ACC112 (cell line): ENCODE measurements around the gene CHST11.

Experiments
- H2AFZ ChIP-seq: fragments of 200-600 bp; sonication (generic); one replicate; pipeline ENCODE4 v1.6.0; 2017; ENCODE audit warnings: antibody characterized with exemption, low read length; ENCODE audit not compliant: unreplicated experiment
- H3K27ac ChIP-seq: fragments of 200-600 bp; sonication (generic); 2 replicates; pipeline ENCODE4 v1.5.1; 2014; ENCODE audit warnings: low read depth, mild to moderate bottlenecking, antibody characterized with exemption, low read length, moderate library complexity
- H3K27me3 ChIP-seq: fragments of 200-600 bp; sonication (generic); 2 replicates; pipeline ENCODE4 v1.6.1; 2014; ENCODE audit warnings: mild to moderate bottlenecking, antibody characterized with exemption, low read length, moderate library complexity, mixed read lengths; ENCODE audit not compliant: insufficient read depth
- H3K36me3 ChIP-seq: fragments of 200-600 bp; sonication (generic); 2 replicates; pipeline ENCODE4 v1.6.1; 2016; ENCODE audit warnings: mild to moderate bottlenecking, antibody characterized with exemption, low read length, moderate library complexity, mixed read lengths; ENCODE audit not compliant: insufficient read depth
- H3K4me1 ChIP-seq: fragments of 200-600 bp; sonication (generic); one replicate; pipeline ENCODE4 v1.6.1; 2016; ENCODE audit warnings: low read length, mixed read lengths; ENCODE audit not compliant: insufficient read depth, unreplicated experiment, control insufficient read depth
- H3K4me3 ChIP-seq: fragments of 200-600 bp; sonication (generic); 2 replicates; pipeline ENCODE4 v1.5.1; 2014; ENCODE audit warnings: mild to moderate bottlenecking, low read depth, low read length
- H3K79me2 ChIP-seq: fragments of 200-600 bp; sonication (generic); one replicate; pipeline ENCODE4 v1.6.0; 2016; ENCODE audit warnings: low read length; ENCODE audit not compliant: control insufficient read depth, unreplicated experiment, insufficient read depth

CHST11 gene

DNA sequence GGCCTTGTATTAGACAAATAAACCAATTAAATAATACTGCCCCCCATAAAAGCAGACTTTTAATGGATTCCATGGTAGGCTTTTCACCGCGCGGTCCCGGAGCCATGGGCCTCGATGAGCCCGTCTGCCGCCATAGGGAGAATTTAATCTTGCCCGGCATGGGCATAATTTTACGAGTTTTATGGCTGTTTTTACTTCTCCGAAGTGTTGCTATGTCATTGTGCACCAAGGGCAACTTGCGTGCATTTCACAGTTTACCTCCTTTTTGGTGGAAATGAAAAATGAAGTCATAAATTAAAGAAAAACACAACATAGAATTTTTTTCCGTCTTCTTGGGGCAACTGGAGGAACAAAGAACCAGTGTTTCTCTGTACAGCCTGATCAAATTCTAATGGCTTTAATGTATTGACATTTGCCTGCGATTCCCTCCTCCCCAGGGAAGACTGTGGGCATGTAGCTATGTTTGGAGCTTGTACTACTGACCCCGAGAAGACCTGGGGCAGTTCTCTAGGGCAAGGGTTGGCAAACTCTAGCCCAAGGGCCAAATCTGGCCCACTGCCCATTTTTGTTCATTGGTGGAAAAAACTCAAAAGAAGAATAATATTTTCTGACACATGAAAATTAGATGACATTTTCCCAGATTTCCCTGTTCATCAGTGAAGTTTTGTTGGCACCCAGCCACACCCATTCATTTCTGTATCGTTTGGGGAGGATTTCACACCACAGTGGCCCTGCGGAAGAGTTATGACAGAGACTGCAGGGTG, 142.7 kb downstream of the CHST11 start:
- Histone ChIP-seq H3K27ac (no peak overlapping the region), H2AFZ (no peak overlapping the region), H3K79me2 (peaks cover 9% of the 10 kb centered on the region), H3K36me3 (no peaks in the 10 kb centered on the region), H3K4me1 (peaks cover 71% of the 10 kb centered on the region), H3K4me3 (no peak overlapping the region), H3K27me3 (no peaks in the 10 kb centered on the region)

DNA sequence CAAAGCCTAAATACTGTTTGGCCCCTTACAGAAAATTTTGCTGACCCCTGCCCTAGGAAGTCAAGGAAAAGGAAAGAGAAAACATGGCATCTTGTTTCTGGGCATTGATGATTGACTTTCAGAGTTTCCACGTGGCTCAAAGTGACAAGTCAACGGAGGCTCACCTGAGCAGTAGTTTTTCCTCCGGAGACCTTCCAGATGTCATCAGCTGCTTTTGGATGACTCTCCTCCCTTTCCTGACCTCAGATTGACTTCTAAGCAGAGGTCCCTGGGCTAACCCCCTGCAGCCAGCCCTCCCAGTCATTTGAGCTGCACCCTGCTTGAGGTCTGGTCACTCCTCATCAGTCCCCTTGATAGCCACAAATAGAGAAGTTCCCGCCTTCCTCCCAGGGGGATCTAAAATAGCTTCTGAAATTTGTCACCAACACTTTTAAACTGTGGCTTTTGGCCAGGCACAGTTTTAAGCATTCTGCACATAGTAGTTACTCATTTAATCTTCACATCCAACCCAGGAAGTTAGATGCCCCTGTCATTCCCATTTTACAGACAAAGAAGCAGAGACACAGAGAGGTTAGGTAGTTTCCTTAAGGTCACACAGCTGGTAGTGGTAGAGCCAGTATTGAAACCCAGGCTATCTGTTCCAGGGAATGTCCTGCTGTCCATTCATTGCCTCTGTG, 143.4 kb downstream of the CHST11 start:
- no peaks in the 10 kb centered on the region for H3K27me3 ChIP-seq
- H3K4me1 ChIP-seq, result peaks cover 77% of the 10 kb centered on the region
- H3K4me3 ChIP-seq, result no peak overlapping the region
- H3K36me3 ChIP-seq, result no peaks in the 10 kb centered on the region
- peaks cover 9% of the 10 kb centered on the region for H3K79me2 ChIP-seq
- no peak overlapping the region for H2AFZ ChIP-seq
- H3K27ac ChIP-seq, result no peak overlapping the region

DNA sequence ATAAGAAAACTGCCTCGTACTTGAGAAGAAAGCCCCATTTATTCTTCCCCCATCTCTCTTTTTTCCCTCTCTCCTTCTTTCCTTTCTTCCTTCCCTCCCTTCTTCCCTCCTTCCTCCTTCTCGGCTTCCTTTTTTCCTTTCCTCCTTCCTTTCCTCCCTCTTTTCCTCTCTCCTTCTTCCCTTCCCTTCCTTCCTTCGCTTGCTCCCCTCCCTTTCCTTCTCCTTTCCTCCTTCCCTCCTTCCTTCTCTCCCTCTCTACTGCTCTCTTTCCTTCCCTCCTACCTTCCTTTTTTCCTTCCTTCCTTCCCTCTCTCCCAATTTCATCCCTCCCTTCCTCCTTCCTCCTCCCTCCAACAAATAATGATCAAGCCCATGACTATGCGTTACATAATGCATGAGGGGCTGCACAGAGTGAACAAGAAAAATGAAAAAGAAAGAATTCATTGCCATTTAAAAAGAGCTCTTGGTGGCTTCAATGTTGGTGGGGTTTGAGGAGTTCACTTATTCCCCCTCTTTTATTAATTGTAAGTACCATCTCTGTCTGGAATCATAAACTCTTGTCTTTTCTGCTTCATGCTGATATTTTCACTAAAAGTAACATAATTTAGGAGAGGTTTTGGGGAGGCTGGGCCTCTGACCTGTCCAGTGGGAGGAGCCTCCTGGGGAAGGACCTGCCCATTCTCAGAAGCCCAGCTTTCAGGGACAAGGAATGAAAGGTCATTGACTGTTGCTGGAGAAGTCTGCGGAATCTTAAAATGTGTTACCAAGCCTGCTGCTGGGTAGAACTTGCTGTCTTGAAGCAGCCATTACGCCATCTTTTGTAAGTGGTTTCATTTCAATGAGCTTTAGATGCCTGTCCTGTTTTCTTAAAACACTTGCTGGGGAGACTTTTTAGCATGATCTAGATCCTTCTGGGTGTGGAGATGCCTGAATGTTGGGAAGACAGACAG, 144.3 kb downstream of the CHST11 start:
- Histone ChIP-seq H3K27ac (no peak overlapping the region), H3K79me2 (peaks cover 9% of the 10 kb centered on the region), H3K27me3 (no peaks in the 10 kb centered on the region), H3K4me3 (no peak overlapping the region), H3K4me1 (peaks cover 78% of the 10 kb centered on the region), H3K36me3 (no peaks in the 10 kb centered on the region), H2AFZ (no peak overlapping the region)

DNA sequence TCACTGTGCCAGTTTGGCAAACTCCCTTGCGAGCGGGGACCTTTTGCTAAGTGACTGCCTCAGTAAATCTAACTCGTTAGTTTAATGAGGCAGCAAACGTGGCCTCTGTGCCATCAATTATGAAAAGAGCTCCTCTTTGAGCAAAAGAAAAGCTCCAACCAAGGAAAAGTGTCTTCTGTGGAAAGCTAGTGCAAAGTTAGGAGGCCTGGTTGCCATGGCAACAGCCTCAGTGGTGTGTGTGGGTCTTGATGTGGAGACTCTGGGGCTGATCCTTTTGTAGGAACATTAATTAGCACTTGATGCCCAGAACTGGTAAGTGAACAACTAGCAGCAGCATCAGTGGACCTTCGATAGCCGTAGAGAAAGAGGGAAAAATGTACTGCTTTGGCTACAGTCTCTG, 145.7 kb downstream of the CHST11 start:
- Histone ChIP-seq H2AFZ (no peak overlapping the region), H3K36me3 (no peaks in the 10 kb centered on the region), H3K27ac (peak overlapping the region; percentile 95; the same call in 1 of the 2 replicates), H3K79me2 (peaks cover 9% of the 10 kb centered on the region), H3K4me1 (peaks cover 71% of the 10 kb centered on the region), H3K27me3 (no peaks in the 10 kb centered on the region), H3K4me3 (no peak overlapping the region)

DNA sequence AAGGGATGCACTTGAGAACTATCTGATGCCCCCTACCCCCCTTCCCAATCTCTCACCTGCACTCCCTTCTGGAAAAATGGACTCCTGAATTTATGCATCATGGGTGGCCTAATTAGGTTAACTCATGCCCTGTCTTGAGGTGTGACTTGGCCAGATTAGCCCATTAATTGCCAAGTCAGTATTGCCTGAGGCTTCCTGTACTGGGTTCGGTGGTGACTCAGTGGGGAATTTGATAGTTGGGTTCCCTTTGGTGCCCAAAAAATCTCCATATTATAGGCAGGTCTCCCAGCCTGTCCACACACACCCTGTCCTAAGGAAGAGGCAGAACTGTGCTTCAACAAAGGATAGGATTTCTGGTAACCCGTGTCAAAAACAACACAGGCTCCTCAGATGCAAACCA, 146.1 kb downstream of the CHST11 start:
- H3K27ac ChIP-seq, result peak overlapping the region; percentile 95
- peaks cover 68% of the 10 kb centered on the region for H3K4me1 ChIP-seq
- no peaks in the 10 kb centered on the region for H3K36me3 ChIP-seq
- peak overlapping the region; percentile 54; the same call in 1 of the 2 replicates for H3K4me3 ChIP-seq
- H3K27me3 ChIP-seq, result no peaks in the 10 kb centered on the region
- H3K79me2 ChIP-seq, result peaks cover 8% of the 10 kb centered on the region
- no peak overlapping the region for H2AFZ ChIP-seq

DNA sequence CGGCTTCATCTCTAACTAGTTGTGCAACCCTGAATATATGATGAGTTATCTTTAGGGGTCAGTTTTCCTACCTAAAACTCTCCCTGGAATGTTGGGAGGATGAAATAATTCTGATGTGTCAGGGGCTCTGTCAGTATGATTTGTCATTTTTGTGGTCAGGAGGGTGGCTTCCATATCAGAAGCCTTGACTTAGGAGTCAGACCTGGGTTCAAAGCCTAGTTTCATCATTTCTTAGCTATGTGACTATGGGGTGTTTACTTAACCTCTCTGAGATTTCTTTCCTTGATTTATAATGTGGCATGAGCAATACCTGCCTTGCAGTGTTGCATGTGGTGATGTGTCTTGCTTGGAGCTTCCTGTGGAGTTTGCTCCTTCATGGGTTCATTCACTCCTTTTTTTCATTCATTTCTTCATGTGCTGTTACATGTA, 146.8 kb downstream of the CHST11 start:
- no peaks in the 10 kb centered on the region for H3K27me3 ChIP-seq
- H3K79me2 ChIP-seq, result peaks cover 4% of the 10 kb centered on the region
- peaks cover 68% of the 10 kb centered on the region for H3K4me1 ChIP-seq
- peak overlapping the region; percentile 95 for H3K27ac ChIP-seq
- peak overlapping the region; percentile 54 for H3K4me3 ChIP-seq
- no peaks in the 10 kb centered on the region for H3K36me3 ChIP-seq
- no peak overlapping the region for H2AFZ ChIP-seq

DNA sequence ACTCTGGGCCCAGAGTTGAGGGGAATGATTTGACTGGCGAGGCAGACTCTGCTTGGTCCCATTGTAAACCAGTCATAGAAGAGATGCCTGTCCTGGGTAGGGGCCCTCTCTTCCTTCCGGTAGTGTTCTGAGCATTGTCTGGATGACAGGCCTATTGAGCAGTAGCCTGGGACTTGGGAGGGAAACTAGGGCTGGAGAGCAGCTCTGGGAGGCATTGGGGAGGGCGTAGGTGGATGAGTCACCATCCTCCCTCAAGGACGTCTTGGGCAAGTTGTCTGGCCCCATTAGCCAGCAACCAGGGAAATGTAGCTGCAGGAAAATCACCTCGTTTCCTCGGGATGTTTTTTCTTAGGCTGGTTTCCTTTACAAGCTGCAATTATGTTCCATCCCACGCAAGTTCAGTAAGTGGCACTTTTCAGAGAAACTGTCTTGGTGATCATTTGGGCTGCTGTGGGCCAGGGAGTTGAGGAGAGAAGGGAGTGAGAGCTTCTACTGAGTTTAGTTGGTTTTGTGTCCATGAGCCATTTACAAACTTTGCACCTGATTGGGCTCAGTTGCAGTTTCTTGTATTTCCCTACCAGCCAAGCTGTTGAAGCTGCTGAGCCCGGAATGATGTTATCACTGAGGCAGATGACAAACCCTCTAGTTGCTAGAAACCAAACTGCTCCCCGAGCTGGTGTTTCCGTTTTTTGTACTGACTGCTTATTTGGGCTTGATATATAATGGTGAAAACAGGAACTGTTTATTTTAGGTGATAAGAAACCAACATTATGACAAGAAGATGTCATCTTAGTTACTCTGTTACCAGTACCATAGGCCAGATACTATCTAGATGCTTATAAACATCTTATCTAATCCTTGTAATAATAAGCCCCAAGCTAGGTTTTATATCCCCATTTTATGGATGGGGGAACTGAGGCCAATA, 147.6 kb downstream of the CHST11 start:
- Histone ChIP-seq H3K27ac (peak overlapping the region; percentile 95), H3K4me3 (peak overlapping the region; percentile 64), H3K4me1 (peaks cover 65% of the 10 kb centered on the region), H3K36me3 (no peaks in the 10 kb centered on the region), H3K27me3 (no peaks in the 10 kb centered on the region), H2AFZ (no peak overlapping the region), H3K79me2 (peaks cover 1% of the 10 kb centered on the region)

DNA sequence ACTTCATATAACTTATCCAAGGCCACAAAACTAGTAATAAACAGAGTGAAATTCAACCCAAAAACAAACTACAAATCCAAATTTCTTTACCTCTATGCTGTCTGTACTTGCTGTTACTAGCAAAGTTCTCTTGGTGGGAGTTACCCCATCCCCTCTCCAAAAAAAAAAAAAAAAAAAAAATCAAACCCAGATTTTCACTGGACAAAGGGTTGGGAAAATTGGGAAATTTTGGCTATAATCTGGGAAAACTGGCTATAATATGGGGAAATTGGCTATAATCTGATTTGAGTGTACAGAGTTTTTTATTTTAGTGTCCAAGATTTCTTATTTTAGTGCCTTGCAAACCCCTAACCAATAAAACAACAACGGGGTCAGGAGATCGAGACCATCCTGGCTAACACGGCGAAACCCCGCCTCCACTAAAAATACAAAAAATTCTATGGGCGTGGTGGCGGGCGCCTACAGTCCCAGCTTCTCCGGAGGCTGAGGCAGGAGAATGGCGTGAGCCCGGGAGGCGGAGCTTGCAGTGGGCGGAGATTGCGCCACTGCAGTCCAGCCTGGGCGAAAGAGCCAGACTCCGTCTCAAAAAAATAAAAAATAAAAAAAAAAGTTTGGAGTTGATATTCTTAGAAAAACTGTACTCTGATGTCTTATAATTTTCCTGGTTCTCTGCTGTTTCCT, 148.4 kb downstream of the CHST11 start:
- Histone ChIP-seq H2AFZ (peak overlapping the region; percentile 62), H3K36me3 (no peaks in the 10 kb centered on the region), H3K27ac (peak overlapping the region; percentile 95), H3K4me3 (peak overlapping the region; percentile 64), H3K79me2 (no peaks in the 10 kb centered on the region), H3K4me1 (peaks cover 57% of the 10 kb centered on the region), H3K27me3 (no peaks in the 10 kb centered on the region)

DNA sequence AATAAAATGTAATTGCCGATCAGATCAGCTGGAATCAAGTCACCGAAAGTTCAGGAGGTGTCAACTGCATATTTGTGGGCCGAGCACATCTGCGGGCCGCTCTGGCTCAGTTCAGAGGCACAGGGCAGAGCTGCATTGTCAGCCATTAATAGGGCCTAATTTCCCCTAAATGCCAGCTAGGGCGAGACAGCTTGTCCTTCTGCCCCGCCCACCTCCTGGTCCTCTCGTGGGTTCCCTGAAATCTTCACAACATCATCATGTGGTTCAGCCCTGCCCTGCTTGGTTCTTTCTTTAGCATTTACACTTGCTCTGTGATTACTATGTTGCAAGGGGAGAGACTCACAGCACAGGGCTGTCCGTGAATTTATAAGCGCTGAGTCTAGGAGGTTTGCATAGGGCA, 148.9 kb downstream of the CHST11 start:
- Histone ChIP-seq H3K4me1 (peaks cover 55% of the 10 kb centered on the region), H2AFZ (peak overlapping the region; percentile 62), H3K27ac (peak overlapping the region; percentile 95), H3K27me3 (no peaks in the 10 kb centered on the region), H3K4me3 (peak overlapping the region; percentile 38), H3K79me2 (no peaks in the 10 kb centered on the region), H3K36me3 (no peaks in the 10 kb centered on the region)
